Activated CD4-positive, CD25-positive, alpha-beta regulatory T cell treated with anti-CD3 and anti-CD28 coated beads, Interleukin-2, amount 50 U/mL, for 72 hours (primary cell): ENCODE results near the gene TBX1.

Experiments
- DNase-seq: peaks from one replicate; pipeline ENCODE4 v3.0.0; 2021

TBX1 gene

GRCh38 chr22:19802001-19802893 lies 41.7 kb downstream of the TBX1 start:
- no peak for DNase-seq

DNA sequence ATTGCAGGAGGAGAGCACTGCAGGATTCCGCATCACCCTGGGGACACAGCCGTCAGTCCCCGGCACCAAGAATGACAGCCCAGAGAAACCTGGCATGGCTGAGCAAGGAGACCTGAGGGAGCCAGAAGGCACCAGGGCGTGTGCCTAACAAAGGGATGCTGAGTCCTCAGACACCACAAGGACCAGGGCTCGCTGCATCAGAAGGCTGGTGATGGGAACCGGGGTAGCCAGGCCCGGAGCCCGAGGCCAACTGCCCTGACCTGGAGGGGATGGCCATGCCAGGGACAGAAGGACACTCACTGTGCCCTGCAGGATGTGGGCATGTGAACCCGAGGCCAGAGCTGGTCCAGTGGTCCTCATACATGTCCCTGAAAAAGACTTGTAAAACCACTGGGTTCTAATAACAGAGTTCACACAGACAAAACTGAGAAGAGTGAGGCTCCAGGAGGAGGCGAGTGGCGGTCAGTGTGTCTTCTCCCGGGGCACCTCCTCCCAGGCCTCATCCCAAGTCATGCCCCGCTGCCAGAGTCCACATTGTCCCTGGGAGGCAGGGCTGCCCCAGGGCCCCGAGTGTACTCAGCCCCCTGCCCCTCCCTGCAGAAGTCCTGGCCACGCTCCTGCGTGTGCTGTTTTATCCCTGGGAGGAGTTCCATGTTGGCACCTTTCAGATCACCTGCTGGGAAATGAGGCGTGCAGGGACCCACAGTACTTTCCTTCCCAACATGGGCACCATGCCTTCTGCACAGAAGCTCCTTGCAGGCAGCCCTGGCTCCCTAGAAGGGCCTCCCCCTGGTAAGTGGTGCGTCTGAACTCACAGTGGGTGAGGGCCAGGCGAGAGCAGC lies 42.5 kb downstream of the TBX1 start:
- DNase-seq: no peak

- no peak for DNase-seq
These were observed 43.2 kb downstream of the TBX1 start for GRCh38 chr22:19803736-19804267.

- no peak for DNase-seq
These were observed 45.2 kb downstream of the TBX1 start for GRCh38 chr22:19805821-19806212.

GRCh38 chr22:19806213-19807160 lies 45.9 kb downstream of the TBX1 start:
- no peak for DNase-seq

GRCh38 chr22:19807161-19807913 lies 46.8 kb downstream of the TBX1 start:
- DNase-seq: no peak

DNA sequence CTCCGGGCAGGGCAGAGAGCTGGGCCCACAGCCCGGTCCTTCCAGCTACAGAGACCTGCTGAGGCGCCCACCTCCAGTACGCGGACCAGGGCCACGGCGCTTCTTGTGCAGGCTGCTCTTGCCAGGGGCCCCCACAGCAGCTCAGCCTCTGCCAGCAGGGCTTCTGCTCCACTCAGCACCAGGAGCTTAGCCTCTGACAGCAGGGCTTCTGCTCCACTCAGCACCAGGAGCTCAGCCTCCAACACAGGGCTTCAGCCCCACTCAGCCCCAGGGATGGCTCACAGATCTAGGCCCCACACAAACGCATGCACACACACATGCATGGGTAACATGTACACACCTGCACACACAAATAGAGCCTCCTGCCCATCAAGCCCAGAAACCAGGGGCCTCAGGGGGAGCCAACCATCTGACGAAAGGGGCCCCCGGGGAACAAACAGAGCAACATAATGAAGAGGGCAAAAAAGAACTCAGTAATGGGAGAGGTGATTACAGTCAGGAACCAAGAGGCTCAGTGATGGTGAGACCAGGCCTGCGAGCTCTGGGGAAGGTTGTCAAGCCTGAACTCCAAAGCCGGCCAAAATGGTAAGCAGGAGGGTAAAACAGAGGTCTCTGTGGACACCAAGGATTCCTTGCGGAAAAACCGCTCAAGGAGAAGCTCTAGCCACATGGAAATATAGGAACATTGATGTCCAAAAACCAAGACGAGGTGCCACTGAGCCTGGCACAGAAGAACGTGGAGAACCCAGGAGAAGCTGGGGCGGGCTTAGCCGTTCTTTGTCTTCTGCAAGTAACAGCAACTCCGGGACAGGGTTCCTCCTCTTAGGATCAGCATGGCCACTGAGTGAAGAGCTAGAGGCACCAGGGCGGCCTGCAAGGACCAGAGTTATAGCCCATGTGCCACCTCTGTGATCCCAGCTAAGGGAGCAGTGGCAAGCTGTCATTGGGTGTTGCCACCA lies 47.6 kb downstream of the TBX1 start:
- DNase-seq: no peak

- no peak for DNase-seq
These were observed 48.4 kb downstream of the TBX1 start for GRCh38 chr22:19808873-19809478.

DNA sequence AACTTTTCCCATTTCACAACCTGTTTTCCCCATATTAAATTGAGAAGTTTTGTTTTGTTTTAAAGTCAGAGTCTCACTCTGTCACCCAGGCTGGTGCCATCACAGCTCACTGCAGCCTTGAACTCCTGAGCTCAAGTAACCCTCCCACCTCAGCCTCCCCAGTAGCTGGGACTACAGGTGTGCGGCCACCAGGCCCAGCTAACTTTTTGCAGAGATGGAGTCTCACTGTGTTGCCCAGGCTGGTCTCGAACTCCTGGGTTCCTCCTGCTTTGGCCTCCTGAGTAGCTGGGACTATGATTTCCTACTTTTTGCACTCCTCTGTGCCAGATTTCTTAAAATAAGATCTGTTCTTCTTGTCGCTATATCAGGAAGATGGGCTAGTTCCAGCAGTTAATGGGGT lies 49.2 kb downstream of the TBX1 start:
- no peak for DNase-seq

GRCh38 chr22:19810381-19811201 lies 50.0 kb downstream of the TBX1 start:
- DNase-seq: peak; percentile 24

DNA sequence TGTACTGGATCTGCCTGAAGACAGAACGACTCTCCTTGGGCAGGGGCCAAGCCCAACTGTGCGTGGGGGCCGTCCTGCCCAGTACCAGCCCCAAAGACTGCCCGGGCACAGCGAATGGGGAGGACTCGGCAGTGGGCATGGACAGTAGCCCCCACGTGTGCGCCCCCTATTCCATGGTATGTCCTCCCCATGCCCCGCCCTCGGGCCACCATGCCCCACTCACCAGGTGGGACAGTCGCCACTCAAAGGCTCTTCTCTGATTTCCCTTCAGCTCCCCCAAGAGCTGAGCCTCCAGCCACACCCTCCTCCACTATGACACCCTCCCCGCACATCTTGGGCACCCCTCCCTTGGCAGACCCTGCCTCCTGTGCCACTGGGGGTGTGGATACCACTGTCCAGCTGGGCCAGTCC lies 50.6 kb downstream of the TBX1 start:
- no peak for DNase-seq

GRCh38 chr22:19811811-19812771 lies 51.5 kb downstream of the TBX1 start:
- DNase-seq: no peak

DNA sequence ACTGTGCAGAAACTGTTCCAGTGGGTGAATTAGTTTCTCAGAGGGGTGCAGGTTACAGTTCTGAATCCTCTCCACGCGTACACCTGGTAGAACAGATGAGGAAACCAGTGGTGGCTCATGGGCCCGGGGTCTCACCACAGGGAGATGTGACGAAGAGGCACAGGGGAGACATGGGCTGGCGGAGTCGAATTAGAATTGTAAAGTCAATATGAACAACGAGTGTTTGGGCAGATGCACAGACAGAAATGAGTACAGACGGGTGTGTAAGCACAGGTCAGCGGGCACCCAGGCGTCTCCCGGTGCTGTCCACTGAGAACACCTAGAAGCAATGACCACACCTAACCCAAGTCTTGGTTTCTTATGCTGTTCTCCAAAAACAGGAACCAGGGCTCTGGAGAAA lies 52.3 kb downstream of the TBX1 start:
- no peak for DNase-seq

DNA sequence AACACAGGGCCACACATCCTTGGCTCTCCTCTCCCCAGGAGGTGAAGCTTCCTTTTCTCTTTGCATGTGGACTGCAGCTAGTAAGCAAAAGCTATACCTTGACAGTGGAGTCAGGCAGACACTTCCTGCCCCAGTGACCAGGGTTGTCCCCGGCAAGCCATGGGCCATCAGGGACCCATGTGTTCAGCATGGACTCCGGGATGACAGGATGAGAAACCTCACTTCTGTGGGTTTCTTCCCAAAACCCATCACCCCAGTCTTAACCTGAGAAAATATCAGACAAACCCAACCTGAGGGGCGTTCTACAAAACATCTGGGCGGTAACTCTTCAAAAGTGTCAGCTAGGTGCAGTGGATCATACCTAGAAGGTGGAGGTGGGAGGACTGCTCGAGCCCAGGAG lies 53.9 kb downstream of the TBX1 start:
- no peak for DNase-seq

DNA sequence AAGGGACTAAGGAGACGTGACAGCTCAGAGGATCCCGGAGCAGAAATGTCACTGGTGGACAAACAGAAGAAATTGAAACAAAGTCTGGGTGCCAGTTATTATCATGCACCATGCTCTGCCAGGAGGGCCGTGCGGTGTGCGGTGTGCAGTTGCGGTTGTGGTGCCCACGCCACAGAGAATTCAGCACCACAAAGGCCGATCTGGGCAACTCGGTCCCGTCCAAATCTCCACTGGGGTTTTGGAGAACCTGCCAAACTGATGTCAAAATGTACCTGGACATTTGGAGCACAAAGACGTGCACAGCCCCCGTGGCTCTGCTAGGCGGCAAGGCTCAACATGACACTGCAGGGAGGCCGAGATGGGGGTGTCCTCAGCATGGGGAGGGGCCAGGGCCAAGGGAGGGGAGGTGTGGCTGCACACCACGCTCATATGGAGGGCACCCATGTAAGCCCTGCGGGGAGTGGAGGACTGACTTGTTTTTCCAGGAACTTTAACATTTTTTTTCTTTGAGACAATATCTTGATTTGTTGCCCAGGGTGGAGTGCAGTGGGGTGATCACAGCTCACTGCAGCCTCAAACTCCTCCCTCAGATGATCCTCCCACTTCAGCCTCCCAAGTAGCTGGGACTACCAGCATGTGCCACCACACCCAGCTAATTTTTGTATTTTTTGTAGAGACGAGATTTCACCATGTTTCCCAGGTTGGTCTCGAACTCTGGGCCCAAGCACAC lies 54.7 kb downstream of the TBX1 start:
- DNase-seq: no peak

DNA sequence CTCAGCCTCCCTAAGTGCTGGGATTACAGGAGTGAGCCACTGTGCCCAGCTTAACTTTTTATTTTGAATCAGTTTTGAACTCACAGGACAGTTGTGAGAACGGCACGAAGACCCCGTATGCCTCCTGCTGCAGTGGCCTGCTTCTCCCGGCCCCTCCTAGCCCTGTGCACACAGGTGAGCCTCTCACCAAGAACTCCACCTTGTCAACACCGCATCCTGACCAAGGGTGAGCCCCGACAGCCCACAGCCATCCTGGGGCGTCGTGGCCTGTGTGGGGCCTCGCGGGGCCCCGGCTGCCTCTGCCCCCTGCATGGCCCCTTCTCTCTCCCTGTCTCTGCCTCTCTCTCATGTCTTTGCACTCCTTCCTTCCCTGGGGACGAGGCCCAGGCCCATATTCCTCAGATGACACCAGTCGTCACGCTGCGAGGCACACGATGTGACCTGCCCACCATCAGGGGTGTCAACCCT lies 55.3 kb downstream of the TBX1 start:
- no peak for DNase-seq
